Stimulated activated CD4-positive, alpha-beta T cell treated with anti-CD3 and anti-CD28 coated beads, TNF-alpha, amount 100 ng/mL, for 24 hours (primary cell): Measurements from ENCODE around the gene RNF114.
"Not testable (repeated sequence)": the region's sequence is repeated elsewhere in the genome, so short reads cannot be mapped to it uniquely, and the experiment has no call there.

ENCODE experiments used
- DNase-seq, 3 experiments: peaks; one replicate each; pipeline ENCODE4 v3.0.0-alpha.2; 2020; ENCODE audit warnings: low read depth in 3 of 3

RNF114 gene

DNA sequence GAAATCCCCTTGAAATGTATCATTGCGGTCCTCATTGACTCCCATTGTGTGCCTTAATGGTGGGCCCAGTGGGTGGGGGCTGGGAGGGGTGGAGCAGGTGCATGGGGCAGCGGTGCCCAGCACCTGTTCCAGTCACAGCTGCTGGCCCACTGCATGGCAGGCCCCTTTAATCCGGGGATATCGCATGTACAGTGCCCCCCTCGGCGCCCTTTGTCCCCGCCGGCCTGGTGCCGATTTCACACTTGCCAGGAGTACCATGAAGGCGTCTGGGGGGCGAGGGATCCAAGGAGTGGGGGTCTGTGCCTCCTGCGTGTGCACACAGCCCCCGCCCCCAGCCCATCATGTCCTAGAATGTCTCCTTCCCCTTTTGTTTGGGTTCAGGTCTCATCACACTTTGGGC lies 49.4 kb downstream of the RNF114 start:
- no peak for DNase-seq

- no peak for DNase-seq
Measured at GRCh38 chr20:49986049-49986448, 49.9 kb downstream of the RNF114 start.

- no peak for DNase-seq
Measured at GRCh38 chr20:49987015-49987867, 51.0 kb downstream of the RNF114 start.

DNA sequence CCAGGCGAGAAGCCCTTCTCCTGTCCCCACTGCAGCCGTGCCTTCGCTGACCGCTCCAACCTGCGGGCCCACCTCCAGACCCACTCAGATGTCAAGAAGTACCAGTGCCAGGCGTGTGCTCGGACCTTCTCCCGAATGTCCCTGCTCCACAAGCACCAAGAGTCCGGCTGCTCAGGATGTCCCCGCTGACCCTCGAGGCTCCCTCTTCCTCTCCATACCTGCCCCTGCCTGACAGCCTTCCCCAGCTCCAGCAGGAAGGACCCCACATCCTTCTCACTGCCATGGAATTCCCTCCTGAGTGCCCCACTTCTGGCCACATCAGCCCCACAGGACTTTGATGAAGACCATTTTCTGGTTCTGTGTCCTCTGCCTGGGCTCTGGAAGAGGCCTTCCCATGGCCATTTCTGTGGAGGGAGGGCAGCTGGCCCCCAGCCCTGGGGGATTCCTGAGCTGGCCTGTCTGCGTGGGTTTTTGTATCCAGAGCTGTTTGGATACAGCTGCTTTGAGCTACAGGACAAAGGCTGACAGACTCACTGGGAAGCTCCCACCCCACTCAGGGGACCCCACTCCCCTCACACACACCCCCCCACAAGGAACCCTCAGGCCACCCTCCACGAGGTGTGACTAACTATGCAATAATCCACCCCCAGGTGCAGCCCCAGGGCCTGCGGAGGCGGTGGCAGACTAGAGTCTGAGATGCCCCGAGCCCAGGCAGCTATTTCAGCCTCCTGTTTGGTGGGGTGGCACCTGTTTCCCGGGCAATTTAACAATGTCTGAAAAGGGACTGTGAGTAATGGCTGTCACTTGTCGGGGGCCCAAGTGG lies 51.9 kb downstream of the RNF114 start:
- no peak for DNase-seq

- DNase-seq = no peak
Measured at GRCh38 chr20:49989234-49990065, 53.3 kb downstream of the RNF114 start.

GRCh38 chr20:49990271-49990720 lies 54.1 kb downstream of the RNF114 start:
- no peak for DNase-seq

DNA sequence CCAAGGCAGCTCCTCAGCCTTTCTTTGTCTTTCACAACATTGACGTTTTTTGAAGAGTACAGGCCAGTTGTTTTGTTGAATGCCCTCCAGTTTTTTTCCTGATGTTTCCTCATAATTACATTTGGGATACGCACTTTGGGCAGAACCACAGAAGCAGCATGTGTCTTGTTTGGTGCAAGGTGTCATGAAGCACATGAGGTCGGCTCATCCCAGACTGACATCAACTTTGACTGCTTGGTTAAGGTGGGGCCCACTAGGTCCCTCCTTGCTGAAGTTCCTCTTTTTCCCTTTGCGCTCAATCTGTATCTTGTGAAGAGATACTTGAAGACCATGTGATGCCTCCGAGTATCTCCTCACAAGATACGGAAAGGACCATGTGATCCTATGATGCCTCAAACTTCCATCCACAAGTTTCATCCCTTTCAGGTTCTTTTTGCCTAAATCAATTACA lies 57.1 kb downstream of the RNF114 start:
- no peak for DNase-seq

- DNase-seq = no peak
Measured at GRCh38 chr20:49995586-49995985, 59.4 kb downstream of the RNF114 start.

DNA sequence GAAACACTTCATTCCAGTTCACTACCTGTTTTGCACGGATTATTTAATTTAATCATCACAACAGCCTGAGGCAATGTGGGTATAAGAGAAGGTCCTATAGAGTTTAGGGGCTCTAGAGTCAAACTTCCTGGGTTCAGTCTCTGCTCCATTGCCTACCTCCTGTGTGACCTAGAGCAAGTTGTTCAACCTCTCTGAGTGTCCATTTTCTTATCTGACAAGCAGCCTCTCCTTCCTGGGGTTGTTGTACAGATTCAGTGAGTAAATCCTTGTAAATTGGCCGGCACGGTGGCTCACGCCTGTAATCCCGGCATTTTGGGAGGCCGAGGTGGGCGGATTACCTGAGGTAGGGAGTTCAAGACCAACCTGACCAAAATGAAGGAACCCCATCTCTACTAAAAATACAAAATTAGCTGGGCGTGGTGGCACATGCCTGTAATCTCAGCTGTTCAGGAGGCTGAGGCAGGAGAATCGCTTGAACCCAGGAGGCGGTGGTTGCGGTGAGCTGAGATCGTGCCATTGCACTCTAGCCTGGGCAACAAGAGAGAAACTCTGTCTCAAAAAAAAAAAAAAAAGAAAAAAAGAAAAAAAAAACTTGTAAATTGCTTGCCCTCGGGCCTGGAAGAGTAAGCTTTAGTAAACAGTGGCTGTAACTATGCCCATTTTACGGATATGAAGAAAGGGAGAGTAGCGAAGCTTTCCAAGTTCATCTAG lies 62.4 kb downstream of the RNF114 start:
- not testable (repeated sequence) for DNase-seq

- peak in 1 of 3 experiments; percentile 43 for DNase-seq
Measured at GRCh38 chr20:49999329-49999728, 63.1 kb downstream of the RNF114 start.

- not testable (repeated sequence) for DNase-seq
Measured at GRCh38 chr20:50000548-50001222, 64.5 kb downstream of the RNF114 start.

GRCh38 chr20:50001784-50002311 lies 65.7 kb downstream of the RNF114 start:
- no peak for DNase-seq

DNA sequence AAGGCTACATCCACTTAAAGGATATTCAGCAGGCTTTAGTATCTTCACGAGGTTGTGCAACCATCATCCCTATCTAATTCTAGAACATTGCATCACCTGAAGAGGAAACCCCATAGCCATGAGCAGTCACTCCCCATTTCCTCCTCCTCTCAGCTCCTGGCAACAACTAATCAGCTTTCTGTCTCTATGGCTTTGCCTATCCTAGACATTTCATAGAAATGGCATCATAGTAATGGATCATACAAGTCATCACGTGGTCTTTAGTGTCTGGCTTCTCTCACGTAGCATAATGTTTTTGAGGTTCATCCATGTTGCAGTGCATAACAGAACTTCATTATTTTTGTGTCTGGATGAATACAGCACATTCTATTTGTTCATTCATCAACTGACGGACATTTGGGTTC lies 67.1 kb downstream of the RNF114 start:
- no peak for DNase-seq
